Measurements from ENCODE around the gene UBE2O.
"Not testable (repeated sequence)": the region's sequence is repeated elsewhere in the genome, so short reads cannot be mapped to it uniquely, and the experiment has no call there.

Gene UBE2O

GRCh38 chr17:76367642-76368041, 85.3 kb downstream of the UBE2O start:
- DNase-seq, result no peak

- DNase-seq, result no peak
Observed at GRCh38 chr17:76366247-76366646, 86.7 kb downstream of the UBE2O start.

GRCh38 chr17:76365256-76365903, 87.6 kb downstream of the UBE2O start:
- no peak for DNase-seq

DNA sequence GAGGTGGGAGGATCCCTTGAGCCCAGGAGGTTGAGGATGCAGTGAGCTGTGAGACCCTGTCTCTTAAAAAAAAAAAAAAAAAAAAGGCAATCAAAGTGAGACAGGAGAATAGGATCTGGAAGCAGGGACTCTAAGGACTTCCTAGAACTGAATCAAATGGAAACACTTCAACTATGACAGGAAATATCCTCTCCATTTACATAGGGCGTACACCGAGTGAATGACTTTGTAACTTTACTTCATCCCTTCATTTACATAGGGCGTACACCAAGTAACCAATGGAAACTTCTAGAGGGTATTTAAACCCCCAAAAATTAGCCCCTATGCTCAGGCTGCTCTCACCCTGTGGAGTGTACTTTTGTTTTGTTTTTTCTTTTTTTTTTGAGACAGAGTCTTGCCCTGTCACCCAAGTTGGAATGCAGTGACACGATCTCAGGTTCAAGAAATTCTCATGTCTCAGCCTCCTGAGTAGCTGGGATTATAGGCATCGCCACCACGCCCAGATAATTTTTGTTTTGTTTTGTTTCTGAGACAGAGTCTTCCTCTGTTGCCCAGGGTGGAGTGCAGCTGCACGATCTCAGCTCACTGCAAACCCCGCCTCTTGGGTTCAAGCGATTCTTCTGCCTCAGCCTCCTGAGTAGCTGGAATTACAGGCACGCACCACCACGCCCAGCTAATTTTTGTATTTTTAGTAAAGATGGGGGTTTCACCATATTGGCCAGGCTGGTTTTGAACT, 89.7 kb downstream of the UBE2O start:
- DNase-seq, result no peak

- no peak for DNase-seq
Observed at GRCh38 chr17:76360461-76360860, 92.5 kb downstream of the UBE2O start.

DNA sequence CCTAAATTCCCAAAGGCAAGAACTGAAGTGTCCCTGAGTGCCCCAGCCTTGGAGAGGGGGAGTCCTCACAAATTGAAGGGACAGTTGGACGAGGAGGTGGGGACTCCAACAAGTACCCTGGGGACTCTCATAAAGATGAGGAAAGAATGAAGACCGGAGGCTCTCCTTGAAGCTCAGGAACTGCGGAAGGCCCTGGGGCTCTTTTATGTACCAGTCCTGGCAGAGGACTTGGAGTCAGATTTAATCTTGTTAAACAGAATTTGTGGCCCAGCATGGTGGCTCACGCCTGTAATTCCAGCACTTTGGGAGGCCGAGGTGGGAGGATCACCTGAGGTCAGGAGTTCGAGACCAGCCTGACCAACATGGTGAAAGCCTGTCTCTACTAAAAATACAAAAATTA, 93.2 kb downstream of the UBE2O start:
- not testable (repeated sequence) for DNase-seq

GRCh38 chr17:76359375-76359774, 93.6 kb downstream of the UBE2O start:
- DNase-seq, result no peak

DNA sequence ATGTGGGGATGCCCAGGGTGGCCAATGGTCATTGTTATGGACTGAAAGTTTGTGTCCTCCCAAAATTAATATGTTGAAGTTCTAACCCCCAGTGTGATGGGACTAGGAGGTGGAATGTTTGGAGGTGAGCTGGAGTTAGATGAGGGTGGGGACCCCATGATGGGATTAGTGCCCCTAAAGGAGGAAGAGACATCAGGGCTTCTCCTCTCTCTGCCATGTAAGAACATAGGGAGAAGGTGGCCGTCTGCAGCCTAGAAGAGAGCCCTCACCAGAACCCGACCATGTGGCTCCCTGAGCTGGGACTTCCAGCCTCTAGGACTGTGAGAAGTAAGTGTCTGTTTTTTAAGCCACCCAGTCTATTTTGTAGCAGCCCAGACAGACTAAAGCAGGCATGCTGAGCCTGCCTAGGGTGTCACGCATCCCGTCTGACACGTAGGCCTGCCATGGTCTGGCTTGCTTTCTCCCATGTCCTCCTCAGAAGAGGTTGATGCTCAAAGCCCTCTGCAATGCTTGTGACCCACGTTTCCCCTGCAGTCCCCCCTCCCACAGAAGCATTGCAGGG, 95.3 kb downstream of the UBE2O start:
- no peak for DNase-seq

GRCh38 chr17:76356803-76357456, 96.0 kb downstream of the UBE2O start:
- DNase-seq, result no peak

- no peak for DNase-seq
Observed at GRCh38 chr17:76354747-76355310, 98.1 kb downstream of the UBE2O start.

GRCh38 chr17:76354317-76354729, 98.6 kb downstream of the UBE2O start:
- no peak for DNase-seq

DNA sequence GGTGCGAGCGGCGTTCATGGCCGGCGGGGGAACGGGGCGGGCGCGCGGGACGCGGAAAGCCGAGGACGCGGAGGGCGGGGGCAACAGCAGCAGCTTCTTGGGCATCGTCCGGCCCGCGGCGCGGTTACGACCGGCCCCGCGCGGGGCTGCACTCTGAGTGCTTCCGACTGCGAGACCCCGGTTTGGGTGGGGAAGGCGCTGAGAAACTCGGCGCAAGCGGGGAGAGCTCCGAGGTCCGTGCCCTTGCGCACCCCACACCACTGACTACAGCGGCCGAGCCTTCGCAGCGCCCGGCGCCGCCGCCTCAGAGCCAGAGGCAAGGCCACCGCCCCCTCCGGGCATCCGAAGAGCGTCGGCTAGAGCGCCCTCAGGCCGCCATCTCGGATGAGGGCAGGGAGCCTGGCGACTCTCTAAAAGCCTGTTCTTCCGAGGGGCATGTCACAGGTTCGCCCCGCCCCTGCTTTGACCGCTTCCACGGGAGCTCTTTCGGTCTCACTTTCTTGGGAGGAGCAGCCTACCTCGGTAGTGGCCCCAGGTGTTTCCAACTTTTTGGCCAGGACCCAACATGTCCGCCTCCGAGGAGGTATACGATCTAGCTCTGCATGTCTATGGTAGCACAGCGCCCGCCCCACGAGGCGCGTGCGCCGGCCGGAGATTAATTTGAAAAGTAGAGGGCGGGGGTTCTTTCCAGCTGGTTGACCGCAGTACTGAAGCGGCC, 99.2 kb downstream of the UBE2O start, which contains the start of gene PRPSAP1:
Gene PRPSAP1 (minus strand): TSS at position 318 of the 718 bp plus-strand sequence. CDS start 213 bp downstream, at position 105.
- peak; percentile 91 for DNase-seq

- DNase-seq, result no peak
Observed at GRCh38 chr17:76353004-76353598, 99.9 kb downstream of the UBE2O start.

- no peak for DNase-seq
Observed at GRCh38 chr17:76351526-76352071, 101.4 kb downstream of the UBE2O start.

- DNase-seq, result no peak
Observed at GRCh38 chr17:76350463-76350862, 102.5 kb downstream of the UBE2O start.

DNA sequence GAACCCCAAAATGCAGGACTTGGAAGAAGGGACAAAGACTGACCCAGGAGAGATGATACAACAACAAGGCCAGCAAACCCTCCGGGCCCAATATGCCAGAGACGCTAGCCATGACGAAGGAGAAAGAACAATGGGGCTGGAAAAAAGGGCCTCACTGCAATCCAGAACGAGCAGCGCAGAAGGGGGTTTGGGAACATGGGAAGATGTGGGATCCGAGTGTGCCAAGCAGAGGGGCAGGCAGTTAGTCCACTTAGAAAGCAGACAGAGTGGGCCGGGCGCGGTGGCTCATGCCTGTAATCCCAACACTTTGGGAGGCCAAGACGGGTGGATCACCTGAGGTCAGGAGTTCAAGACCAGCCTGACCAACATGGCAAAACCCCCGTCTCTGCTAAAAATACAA, 106.0 kb downstream of the UBE2O start:
- DNase-seq, result not testable (repeated sequence)

GRCh38 chr17:76345377-76345974, 107.5 kb downstream of the UBE2O start:
- no peak for DNase-seq

DNA sequence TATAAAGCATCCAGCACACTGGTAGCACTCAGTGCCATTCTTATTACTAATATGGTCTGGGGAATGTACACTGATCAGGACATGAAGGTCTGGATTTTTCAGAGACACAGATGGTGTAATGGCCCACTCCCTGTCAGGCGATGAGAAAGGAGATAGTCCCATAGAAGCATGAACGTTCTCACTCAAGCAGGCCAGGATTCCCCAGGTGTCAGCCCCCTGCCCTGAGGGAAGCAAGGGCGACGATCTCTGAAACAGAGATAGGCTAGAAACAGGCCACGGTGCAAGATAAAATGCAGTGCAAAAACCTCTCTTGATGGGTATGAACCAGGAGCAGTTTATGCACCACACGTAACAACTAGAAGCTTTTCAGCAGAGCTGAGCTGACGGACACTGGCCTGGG, 109.8 kb downstream of the UBE2O start:
- DNase-seq, result no peak

- DNase-seq, result no peak
Observed at GRCh38 chr17:76341301-76341700, 111.7 kb downstream of the UBE2O start.

Measured in NCI-H1105 treated with DMSO at 0.1 percent for 48 hours (cell line).